ENCODE data around the gene ENPP7. TPM values are rescaled to one million over a fixed set of nuclear protein-coding genes. Genes with fewer than 3 reads are reported as not detected.
A peak's percentile ranks its signal among the peaks of the same experiment; 100 is the strongest.

The ENPP7 gene
- total RNA-seq, 1 donor from 2014 or later: not detected

- TF ChIP-seq, protein P1, sequence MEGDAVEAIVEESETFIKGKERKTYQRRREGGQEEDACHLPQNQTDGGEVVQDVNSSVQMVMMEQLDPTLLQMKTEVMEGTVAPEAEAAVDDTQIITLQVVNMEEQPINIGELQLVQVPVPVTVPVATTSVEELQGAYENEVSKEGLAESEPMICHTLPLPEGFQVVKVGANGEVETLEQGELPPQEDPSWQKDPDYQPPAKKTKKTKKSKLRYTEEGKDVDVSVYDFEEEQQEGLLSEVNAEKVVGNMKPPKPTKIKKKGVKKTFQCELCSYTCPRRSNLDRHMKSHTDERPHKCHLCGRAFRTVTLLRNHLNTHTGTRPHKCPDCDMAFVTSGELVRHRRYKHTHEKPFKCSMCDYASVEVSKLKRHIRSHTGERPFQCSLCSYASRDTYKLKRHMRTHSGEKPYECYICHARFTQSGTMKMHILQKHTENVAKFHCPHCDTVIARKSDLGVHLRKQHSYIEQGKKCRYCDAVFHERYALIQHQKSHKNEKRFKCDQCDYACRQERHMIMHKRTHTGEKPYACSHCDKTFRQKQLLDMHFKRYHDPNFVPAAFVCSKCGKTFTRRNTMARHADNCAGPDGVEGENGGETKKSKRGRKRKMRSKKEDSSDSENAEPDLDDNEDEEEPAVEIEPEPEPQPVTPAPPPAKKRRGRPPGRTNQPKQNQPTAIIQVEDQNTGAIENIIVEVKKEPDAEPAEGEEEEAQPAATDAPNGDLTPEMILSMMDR (IDR thresholded peaks at IDR 0.05; ENCODE audit: unreplicated experiment): peak; percentile 67
- DNase-seq (ENCODE audit: low spot score in 2 of 2, unreplicated experiment in 2 of 2): peak in 1 of 2 experiments; percentile 67
- no peaks in the 10 kb centered on the region for H3K9me3 Mint-ChIP-seq
- H3K27ac Mint-ChIP-seq: no peak overlapping the region
- H3K36me3 Mint-ChIP-seq: peaks cover 4% of the 10 kb centered on the region
- no peak overlapping the region for H3K4me3 Mint-ChIP-seq
- H3K4me1 Mint-ChIP-seq: peaks cover 30% of the 10 kb centered on the region
- H3K27me3 Mint-ChIP-seq (ENCODE audit: low read depth): peaks cover 61% of the 10 kb centered on the region
These were observed 59.4 kb downstream of the ENPP7 start for GRCh38 chr17:79789943-79790804.

DNA sequence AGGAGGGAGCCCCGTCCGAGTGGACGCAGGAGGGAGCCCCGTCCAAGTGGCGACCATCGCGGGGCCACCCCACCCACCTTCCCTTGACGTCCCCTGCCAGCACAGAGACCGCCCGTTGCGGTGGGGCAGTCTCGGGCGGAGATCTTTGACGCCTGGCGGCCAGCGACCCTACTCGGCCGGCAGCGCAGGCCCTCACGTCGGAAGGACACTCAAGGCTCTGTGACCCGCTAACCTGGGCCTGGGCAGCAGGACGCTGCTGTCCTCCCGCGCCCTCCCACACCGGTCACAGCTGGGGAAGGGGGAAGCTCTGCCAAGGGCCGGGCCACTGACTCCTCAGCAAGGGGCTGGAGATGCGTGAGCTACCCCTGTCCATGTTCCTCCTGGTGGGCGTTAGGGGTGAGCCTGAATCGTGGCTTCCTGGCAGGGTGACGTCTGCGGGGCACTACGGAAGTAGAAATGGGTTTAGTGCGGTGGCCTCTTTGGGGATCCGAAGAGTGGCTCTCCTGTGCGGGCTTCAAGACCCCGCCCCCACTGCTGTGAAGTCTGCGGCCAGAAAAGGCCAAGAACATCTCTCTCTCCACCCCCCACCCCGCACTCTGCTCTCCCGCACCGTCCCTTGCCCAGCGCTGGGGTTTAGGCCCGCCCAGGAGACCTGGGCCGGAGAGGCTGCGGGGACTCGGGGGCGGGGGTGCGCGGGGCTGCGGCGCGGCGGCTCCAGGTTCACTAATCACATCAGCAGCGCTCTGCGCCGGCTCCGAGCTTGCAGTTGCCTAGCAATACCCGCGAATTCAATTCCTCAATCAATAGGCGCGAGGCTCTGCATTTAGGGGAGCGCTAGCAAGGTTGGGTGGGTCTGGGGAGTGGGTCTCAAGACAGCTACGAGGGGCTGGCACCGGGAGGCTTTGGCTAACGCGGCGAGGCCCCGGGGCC lies 60.3 kb downstream of the ENPP7 start:
- peaks cover 61% of the 10 kb centered on the region for H3K27me3 Mint-ChIP-seq (ENCODE audit: low read depth)
- no peak overlapping the region for H3K4me3 Mint-ChIP-seq
- peaks cover 2% of the 10 kb centered on the region for H3K36me3 Mint-ChIP-seq
- peaks cover 36% of the 10 kb centered on the region for H3K4me1 Mint-ChIP-seq
- H3K27ac Mint-ChIP-seq: no peak overlapping the region
- TF ChIP-seq, protein P1 (IDR thresholded peaks at IDR 0.05; ENCODE audit: unreplicated experiment): no peak
- H3K9me3 Mint-ChIP-seq: no peaks in the 10 kb centered on the region
- peak in 1 of 2 experiments; percentile 42 for DNase-seq (ENCODE audit: low spot score in 2 of 2, unreplicated experiment in 2 of 2)

DNA sequence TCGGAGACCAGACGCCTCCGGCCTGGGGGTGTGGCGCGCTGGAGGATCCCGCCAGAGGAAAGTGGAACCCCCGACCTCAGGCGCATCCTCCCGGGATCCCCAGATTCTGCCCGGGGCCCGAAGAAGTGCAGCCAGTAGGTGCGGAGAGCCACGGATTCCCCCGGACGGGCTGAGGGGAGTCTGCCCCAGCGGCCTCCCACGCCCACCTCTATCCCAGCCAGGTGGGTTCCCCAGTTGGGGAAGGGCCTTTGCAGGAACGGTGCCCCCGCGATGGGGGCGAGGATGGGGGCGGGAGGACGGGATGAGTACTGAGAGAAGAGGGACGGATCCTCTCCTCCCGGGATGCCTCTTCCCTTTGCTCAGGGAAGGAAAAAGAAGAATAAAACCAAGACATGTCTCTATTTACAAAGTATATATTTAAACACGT lies 61.0 kb downstream of the ENPP7 start:
- Mint-ChIP-seq H3K27ac (no peak overlapping the region), H3K4me3 (peak overlapping the region; percentile 63), H3K27me3 (ENCODE audit: low read depth) (peaks cover 56% of the 10 kb centered on the region), H3K4me1 (peaks cover 39% of the 10 kb centered on the region), H3K9me3 (no peaks in the 10 kb centered on the region), H3K36me3 (no peaks in the 10 kb centered on the region)
- DNase-seq (ENCODE audit: low spot score in 2 of 2, unreplicated experiment in 2 of 2): no peak
- TF ChIP-seq, protein P1 (IDR thresholded peaks at IDR 0.05; ENCODE audit: unreplicated experiment): no peak

Small RNAs within 50 kb of the gene (microRNA-seq; reads per million reads assigned to microRNA genes)
- 1.5 reads per million for gene MIR4739

Other genes with a start within 250 kb of the ENPP7 start
- 0.11 to 0.20 TPM in 2 of 3 replicates, not detected in the other for gene RBFOX3, start 119.9 kb upstream of the ENPP7 start, total RNA-seq
- 47.1 to 49.7 TPM (median 48.6 TPM) in 3 replicates for gene CBX2, start 47.2 kb downstream of the ENPP7 start, total RNA-seq
- 15.5 to 18.6 TPM (median 16.3 TPM) in 3 replicates for gene CBX8, start 66.1 kb downstream of the ENPP7 start, total RNA-seq
- gene CBX4, start 108.5 kb downstream of the ENPP7 start, total RNA-seq: 30.8 to 35.0 TPM (median 32.1 TPM) in 3 replicates